Fibroblast of pulmonary artery (primary cell): ENCODE data around the gene TRIP10.

Experiments
- DNase-seq: peaks from one replicate; pipeline ENCODE4 v3.0.0-alpha.2; 2010; ENCODE audit warnings: low read depth
- H3K4me3 ChIP-seq: replicated peaks from 2 replicates; pipeline ENCODE4 v1.5.1; 2011; ENCODE audit warnings: low read depth, mild to moderate bottlenecking, control low read depth, low read length, moderate library complexity
- TF ChIP-seq, protein P1 (sequence below): IDR thresholded peaks from 2 replicates; pipeline ENCODE4 v1.5.1; 2011; ENCODE audit warnings: mild to moderate bottlenecking, control low read depth, low read length, inconsistent platforms; ENCODE audit errors: missing control alignments

The TRIP10 gene

DNA sequence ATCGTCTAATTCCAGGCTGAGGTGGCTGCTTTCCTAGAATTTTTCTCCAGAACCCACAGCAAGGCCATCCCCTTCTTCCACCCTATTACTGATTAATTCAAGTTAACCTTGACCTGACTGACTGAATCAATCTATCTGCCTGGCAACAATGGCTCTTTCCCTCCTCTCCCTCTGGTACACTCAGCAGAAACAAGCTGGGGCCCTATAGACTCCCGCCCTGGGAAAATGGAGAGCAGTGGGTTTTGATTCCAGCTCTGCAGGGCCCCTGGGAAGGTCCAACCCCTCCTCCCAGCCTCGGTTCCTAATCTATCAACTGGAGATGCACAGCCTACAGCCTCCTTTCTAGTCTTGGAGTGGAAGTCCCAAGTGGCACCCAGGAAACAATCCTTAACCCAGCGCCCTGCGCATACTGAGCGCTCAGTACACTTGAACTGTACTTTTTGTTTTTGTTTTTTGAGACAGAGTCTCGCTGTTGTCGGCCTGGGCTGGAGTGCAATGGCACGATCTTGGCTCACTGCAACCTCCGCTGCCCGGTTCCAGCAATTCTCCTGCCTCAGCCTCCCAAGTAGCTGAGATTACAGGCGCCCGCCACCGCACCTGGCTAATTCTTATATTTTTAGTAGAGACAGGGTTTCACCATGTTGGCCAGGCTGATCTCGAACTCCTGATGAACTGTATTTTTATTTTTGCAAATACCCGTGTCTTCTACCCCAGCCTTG is 13.8 kb upstream of the TRIP10 start:
- TF ChIP-seq, protein P1, sequence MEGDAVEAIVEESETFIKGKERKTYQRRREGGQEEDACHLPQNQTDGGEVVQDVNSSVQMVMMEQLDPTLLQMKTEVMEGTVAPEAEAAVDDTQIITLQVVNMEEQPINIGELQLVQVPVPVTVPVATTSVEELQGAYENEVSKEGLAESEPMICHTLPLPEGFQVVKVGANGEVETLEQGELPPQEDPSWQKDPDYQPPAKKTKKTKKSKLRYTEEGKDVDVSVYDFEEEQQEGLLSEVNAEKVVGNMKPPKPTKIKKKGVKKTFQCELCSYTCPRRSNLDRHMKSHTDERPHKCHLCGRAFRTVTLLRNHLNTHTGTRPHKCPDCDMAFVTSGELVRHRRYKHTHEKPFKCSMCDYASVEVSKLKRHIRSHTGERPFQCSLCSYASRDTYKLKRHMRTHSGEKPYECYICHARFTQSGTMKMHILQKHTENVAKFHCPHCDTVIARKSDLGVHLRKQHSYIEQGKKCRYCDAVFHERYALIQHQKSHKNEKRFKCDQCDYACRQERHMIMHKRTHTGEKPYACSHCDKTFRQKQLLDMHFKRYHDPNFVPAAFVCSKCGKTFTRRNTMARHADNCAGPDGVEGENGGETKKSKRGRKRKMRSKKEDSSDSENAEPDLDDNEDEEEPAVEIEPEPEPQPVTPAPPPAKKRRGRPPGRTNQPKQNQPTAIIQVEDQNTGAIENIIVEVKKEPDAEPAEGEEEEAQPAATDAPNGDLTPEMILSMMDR, result no peak
- DNase-seq, result no peak
- H3K4me3 ChIP-seq, result no peak overlapping the region

DNA sequence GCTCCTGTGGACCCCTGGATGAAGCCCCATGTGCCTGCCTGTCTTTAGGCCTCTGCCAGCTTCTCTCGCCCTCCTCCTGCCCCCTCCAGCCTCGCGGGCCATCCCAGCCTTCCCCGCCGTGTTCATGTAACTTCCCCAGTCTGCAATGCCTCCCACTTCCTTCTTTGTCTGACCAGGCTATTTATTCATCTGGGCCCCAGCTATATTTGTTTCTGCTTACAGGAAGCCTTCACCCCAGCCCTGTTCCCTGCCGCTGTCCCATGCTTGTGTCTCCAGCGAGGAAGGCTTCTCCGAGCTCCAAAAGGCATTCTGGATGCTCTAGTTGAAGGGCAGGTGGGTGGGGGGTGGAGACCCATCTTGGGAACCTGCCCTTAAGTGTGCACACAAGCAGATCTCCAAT is 11.1 kb upstream of the TRIP10 start:
- TF ChIP-seq, protein P1, result no peak
- no peak for DNase-seq
- H3K4me3 ChIP-seq, result no peak overlapping the region

DNA sequence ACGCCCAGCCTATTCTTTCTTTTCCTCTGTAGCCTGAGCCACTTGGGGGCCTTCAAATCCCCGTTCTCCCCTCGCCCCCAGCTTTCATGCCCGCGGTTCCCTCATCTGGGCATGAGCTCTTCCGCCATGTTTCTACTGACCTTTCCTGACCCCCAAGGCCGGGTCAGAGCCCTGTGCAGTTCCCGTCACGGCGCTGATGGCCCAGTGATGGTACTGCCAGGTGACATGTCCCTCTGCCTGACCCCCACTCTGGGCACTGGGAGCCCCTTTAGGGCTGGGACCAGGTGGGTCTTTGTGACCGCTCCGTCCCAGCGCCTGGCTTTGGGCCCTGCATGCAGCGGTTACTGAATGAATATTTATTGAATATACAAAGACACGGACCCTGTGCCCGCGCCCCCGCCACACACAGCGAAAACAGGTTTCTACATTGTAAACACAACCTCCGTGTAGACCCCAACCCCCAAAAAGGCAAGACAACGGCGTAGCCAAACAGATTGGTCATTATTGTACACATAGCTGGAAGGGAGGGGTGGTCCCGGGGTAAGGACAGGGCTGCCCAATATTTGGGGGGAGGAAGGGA is 9.8 kb upstream of the TRIP10 start:
- no peak for DNase-seq
- H3K4me3 ChIP-seq, result no peak overlapping the region
- TF ChIP-seq, protein P1, result no peak

DNA sequence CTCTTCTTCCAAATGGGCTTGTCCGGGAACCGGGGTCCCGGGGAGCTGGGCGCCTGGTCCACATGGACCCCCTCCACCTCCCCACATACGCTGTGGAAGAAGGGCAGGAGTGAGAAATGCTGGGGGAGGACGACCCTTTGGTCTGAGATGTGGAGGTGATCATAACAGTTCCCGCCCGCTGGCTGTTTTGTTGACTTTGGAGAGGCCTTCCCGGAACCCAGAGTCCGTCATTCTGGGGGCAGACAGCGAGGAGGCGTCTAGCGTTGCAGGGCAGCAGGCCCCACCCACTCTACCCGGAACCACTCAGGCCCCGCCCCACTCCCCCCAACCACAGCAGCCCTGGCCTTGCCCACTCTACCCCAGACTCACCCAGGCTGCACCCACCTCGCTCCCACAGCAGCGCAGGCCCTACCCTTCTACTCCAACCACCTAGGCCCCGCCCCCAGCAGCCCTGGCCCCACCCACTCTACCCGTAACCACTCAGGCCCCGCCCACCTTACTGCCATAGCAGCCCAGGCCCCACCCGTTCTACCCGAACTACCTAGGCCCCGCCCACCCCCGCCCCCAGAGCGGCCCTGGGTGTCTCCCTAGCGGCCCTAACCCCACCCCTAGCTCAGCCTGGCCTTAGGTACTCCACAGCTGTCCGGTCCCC is 9.2 kb upstream of the TRIP10 start:
- TF ChIP-seq, protein P1, result no peak
- no peak for DNase-seq
- no peak overlapping the region for H3K4me3 ChIP-seq

DNA sequence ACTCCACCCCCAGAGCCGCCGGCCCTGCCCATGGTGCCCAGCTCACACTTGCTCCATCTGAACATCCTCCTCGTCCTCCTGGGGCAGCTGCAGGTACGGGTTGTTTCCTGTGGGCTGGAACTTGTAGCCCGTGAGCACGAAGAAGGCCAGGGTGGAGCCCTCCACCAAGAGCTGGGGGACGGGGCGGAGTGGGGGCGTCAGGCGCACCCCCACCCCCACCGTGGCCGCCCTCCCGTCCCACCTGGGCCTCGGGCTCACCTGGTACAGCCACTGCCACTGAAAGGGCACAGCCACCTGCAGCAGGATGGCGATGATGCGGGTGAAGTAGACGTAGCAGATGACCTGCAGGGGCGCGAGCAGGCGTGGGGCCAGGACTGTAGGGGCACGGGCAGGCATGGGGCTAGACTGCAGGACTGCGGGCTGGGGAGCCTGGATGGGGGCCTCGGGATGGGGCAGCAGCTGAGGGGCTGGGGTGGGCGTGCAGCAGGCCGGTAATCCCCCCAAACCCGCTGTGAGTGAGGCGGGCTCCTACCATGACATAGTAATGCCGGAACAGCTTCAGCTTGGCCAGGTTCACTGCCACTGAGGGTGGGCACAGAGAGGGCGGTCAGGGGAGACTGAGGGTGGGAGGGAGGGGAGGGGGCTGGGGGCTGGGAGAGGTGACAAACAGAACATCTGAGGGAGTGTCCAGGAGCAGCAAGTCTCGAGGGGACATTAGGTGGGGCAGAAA is 8.4 kb upstream of the TRIP10 start:
- TF ChIP-seq, protein P1, result no peak
- no peak for DNase-seq
- H3K4me3 ChIP-seq, result no peak overlapping the region

DNA sequence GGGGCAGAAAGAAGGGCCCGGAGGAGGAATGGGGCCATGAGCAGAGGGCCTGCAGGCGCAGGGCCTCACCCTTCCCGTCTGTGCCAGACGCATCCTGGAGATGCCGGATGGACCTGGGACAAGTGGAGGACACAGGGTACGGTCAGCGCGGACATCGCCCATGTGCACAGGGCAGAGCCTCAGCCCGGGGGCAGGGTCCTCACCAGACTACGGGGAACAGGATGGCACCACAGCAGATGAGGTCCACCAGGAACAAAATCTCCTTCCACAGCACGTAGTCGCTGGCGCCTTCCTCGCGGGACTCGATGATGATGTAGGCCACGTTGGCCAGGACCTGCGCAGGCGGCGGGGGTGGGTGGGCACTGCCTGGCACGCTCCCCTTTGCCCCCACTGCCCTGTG is 7.7 kb upstream of the TRIP10 start:
- no peak overlapping the region for H3K4me3 ChIP-seq
- DNase-seq, result no peak
- TF ChIP-seq, protein P1, result no peak
